DMS153 (cell line): ENCODE measurements around the gene RAET1G.
"Not testable (repeated sequence)": the region's sequence is repeated elsewhere in the genome, so short reads cannot be mapped to it uniquely, and the experiment has no call there.

ENCODE experiments used
- DNase-seq: peaks from one replicate; lab custom pipeline; 2025; lab: John Stamatoyannopoulos, UW

RAET1G gene

GRCh38 chr6:149922642-149923326, at the start of gene RAET1G:
Gene RAET1G (minus strand): TSS chr6:149923121. CDS start chr6:149923010, 111 bp downstream.
- DNase-seq: peak; percentile 37

DNA sequence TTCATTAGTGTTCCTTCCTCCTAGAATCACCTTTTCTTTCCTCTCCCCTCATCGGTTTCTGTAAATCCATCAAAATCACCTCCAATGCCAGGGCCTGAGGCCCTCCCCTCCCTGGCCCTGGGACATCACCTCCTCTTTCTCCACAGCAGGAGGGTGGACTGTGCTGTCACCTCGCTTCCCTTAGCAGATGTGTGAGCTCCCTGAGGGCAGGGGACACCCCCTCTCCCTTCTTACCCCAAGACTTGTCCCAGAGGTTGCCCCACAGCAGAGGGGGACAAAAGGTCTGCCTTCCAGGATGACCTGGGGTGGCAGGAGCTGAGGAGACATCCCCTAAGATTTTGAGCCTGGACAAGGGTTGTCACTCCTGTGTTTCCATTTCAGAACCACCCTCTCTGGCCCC, 46.7 kb upstream of the RAET1G start:
- no peak for DNase-seq

GRCh38 chr6:149968909-149969308, 46.0 kb upstream of the RAET1G start:
- DNase-seq: not testable (repeated sequence)

- not testable (repeated sequence) for DNase-seq
Measured at GRCh38 chr6:149967999-149968398, 45.1 kb upstream of the RAET1G start.

DNA sequence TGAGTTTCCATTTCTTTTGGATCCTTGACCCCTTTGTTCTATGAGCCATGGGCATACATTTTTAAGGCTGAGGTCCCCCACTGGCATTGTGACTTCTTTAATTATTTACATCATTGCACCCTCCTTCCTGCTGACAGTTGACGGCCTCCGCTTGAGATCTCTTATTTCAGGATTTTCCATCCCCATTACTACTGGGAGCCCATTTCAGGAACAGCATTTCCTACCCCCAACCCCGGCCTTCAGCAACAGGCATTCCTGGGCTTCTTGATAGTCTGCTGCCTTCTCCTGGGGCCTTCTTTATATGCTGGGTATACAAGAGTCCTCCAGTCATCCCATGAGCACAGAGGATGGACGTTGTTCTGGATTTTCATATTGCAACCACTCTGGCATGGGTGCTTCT, 44.7 kb upstream of the RAET1G start:
- no peak for DNase-seq

DNA sequence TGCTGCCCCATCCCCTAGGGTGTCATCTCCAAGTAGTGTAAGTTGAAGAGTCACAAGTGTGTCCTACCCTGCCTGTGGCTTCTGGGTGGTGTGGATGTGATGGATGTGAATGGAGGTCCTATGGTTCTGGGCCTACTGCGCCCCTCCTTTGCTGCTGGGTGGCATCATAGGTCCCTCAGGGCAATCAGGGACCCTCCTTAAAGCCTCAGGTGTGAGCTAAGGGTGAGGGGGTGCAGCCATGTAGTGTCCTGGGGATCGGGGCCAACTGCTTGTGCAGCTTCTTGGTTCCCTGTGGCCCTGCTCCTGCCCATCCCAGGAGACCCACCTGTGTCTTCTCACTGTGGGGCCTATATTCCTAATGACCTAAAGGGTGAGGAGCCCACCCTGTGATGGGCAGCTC, 43.4 kb upstream of the RAET1G start:
- DNase-seq: not testable (repeated sequence)

- DNase-seq: no peak
Measured at GRCh38 chr6:149965194-149966020, 42.5 kb upstream of the RAET1G start.

- no peak for DNase-seq
Measured at GRCh38 chr6:149964308-149965193, 41.6 kb upstream of the RAET1G start.

DNA sequence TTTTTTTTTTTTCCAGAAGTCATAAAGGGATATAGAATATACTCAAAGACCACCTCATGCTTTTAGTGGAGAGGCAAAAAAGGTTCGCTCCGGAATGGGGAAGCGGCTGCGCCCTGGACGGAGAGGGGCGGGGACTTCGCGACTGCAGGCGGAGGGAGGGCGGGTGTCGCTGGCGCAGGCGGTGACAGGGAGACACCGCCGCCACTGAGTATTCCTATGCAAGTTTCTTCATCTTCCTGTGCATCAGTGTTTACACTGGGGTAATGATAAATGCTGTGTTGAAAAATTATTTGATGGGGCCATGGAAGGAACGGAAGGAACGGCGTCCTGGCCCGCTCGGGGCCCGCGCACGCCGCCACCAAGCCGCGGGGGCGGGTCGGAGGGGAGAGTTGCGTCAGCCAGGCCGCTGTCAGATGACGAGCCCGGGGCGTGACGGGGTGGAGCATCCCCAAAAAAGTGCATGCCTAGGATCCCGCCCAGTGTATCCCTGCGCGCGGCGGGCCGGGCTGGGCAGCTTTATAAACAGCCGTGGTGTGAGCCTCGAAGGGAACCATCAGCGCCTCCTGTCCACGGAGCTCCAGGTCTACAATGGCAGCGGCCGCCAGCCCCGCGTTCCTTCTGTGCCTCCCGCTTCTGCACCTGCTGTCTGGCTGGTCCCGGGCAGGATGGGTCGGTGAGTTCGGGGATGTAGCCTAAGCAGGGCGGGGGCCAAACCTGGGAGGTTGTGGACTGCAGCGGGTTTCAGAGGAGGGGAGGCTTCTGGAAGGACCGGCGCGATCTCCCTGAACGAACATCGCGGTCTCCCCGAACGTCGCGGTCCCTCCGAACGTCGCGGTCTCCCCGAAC, 40.8 kb upstream of the RAET1G start, which contains the start of gene ULBP1:
TSS of gene ULBP1 (plus strand) at position 482 of the 846 bp plus-strand sequence. CDS start at position 589, 107 bp downstream.
- peak; percentile 75 for DNase-seq

- no peak for DNase-seq
Measured at GRCh38 chr6:149963212-149963461, 40.2 kb upstream of the RAET1G start.

- no peak for DNase-seq
Measured at GRCh38 chr6:149962461-149963211, 39.7 kb upstream of the RAET1G start.

DNA sequence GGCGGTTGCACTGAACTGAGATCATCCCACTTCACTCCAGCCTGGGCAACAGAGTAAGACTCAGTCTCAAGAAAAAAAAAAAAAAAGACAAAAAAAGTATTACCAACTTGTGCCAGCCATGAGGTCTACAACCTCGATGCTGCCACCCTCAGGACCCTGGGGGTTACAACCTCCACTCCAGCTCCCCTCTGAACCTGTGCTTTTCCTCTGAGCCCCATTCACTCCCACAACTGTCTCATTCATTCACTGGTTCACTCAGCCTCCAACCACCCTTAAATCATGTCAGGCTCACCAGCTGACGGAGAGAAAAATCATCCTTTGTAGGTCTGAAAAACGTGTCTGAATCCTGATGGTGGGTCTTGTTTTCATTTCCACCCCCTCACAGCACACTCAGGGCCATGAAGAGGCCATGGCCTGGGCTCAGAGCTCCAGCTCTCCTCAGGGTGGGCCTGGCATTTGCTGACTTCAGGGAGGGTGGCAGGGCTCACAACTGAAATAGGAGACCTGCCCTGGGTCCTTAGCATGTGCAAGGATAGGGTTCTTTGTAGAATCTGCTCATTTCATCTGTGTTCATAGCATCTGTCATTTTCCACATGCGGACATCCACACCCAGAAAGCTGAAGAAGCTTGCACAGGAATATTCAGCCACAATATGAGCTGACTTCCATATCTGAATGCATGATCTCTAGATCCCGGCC, 39.0 kb upstream of the RAET1G start:
- no peak for DNase-seq

DNA sequence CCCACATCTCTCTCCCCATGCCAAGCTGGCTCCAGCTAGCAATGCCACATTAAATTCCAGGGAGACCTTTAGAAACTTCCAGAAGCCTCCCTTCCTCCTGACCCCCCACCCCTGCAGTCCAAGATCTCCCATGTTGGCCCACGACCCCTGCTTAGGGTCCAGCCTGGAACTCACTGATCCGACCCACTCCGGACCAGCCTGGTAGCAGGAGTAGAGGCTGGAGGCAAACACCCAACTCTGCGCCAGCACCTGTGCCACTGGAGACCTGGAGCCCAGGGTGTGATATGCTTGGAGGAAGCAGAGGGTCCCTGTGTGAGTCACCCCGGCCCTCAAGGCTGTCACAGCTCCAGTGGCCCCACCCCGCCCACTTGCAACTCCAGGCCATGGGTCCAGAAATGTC, 37.6 kb upstream of the RAET1G start:
- no peak for DNase-seq

- not testable (repeated sequence) for DNase-seq
Measured at GRCh38 chr6:149959806-149960205, 36.9 kb upstream of the RAET1G start.

DNA sequence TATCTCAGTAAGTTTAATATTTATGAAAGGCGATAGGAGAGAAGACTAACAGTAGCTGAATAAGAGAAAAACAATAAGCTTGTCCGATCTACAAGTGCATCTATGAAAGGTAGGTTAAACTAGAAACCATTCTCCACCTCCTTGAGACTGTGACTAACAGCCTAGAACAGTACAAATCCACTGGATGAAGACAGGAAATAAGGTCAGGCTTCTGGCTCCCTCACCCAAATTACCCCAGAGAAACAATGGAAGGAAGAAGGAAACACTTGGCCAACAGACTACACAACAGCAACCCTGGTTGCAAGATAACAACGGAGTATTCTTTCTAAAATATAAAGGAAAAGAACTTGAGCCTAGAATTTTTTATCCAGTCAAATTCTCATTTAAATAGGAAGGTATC, 35.2 kb upstream of the RAET1G start:
- DNase-seq: not testable (repeated sequence)

DNA sequence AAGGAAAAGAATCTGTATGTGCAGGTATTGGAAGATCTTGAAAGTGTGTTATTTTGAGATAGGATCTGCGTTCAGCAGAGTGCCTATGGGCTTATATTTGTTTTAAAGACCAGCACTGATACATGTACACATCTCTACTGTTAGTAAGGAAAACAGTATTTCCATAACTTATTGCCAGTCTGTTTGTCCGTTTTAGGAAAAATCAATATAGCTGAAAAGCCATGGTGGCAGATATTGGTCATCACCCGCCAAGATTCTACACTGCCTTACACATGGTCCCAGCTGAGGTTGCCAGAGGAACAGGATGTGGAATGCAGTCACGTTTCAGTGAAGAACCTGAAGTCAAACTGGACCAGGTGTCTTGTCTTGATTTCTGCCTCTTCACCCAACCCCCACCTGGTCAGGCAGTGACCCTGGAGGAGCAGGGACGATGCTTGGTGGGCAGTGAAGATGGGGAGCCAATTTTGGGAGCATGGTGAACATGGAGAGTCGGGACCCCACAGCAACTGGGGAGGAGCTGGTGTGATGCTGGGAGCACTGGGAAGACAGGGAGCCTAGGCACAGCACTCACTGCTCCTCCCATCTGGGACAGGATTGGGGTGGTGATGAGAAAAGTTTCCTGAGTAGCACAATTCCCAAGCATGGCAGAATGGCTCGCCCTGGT, 32.9 kb upstream of the RAET1G start:
- not testable (repeated sequence) for DNase-seq

DNA sequence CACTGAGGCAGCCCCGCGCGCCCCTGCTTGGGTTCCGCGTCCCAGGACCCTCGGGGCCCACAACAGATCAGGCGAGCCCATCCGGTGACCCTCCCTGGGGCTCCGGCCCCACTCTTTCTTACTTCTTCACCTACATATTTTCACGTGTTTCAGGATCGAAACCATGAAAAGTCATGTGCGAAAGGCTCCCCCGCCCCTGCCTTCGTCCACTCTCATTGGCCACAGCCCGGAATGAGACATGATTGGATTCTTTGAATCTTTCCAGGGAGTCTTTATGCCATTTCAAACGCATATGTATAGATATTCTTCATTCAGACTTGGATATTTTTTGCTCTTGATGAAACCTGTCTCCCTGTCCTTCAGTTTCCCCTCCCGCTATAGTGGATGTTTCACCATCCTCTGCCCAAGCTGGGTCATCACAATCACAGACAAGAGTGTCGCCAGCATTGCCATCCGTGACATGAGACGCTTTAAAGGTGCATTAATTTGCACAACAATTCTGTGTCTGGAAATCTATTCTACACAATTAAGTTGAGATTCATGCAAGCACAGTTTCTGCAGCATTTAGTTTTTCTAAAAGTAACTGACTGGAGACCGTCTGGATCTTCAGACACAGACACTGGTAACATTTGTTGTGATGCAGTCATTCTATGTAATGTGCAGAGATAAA, 32.2 kb upstream of the RAET1G start:
- DNase-seq: not testable (repeated sequence)

DNA sequence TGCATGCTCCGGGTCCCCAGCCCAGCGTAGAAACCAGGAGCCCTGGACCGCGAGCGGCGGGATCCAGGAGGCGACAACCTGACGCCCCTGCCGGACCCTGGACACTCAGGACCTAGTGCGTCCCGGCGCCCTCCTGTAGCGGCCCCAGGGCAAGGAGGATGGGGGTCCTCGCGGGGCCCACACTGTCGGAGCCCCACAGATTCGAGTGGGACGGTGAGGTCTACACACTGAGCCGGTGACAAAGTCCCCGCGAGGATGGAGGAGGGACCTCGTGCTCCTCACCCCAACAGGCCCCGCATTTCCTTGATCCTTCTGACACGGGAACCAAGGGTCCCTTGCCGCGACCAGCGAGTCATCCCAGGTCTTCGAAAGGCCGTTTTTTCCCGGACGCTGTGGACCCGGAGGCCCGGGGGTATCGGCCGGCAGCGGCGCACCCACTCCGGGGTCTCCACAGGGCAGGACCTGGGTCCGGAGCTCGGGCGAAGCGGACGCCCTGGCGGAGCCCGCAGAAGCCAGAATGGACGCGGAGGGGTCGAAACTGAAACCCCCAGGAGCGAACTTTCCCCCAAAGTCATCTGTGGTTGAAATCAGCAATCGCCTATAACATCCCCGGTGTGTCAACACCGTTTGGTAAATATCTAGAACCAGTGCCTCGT, 31.5 kb upstream of the RAET1G start:
- not testable (repeated sequence) for DNase-seq
